ENCODE results near the gene ARPP21. TPM values are rescaled to one million over a fixed set of nuclear protein-coding genes. Genes with fewer than 3 reads are reported as not detected.

Gene ARPP21
- total RNA-seq, 1 experiment from 2014 or later, result not detected

GRCh38 chr3:35598804-35599203, 40.5 kb upstream of the ARPP21 start:
- Mint-ChIP-seq H3K27me3 (ENCODE audit: low read depth) (no peaks in the 10 kb centered on the region), H3K4me1 (peaks cover 23% of the 10 kb centered on the region), H3K36me3 (no peaks in the 10 kb centered on the region), H3K9me3 (no peaks in the 10 kb centered on the region), H3K27ac (no peak overlapping the region), H3K4me3 (no peak overlapping the region)
- ChIA-PET POLR2A (no interaction called here), CTCF (no interaction called here)
- no peak for DNase-seq (ENCODE audit: low spot score)
- no peak for ATAC-seq
- TF ChIP-seq PRDM15 (CRISPR knock-in tag; IDR thresholded peaks at IDR 0.05) (no peak), ZSCAN18 (CRISPR knock-in tag; IDR thresholded peaks at IDR 0.05) (no peak), NFYB (CRISPR knock-in tag; conservative IDR thresholded peaks at IDR 0.05; ENCODE audit: low read depth) (no peak), ZNF396 (CRISPR knock-in tag; IDR thresholded peaks at IDR 0.05; ENCODE audit: borderline replicate concordance) (no peak), STAT6 (CRISPR knock-in tag; conservative IDR thresholded peaks at IDR 0.05; ENCODE audit: low read depth) (no peak), NFE2L1 (CRISPR knock-in tag; IDR thresholded peaks at IDR 0.05) (no peak), ETV6 (CRISPR knock-in tag; IDR thresholded peaks at IDR 0.05) (no peak), GABPB1 (CRISPR knock-in tag; IDR thresholded peaks at IDR 0.05) (no peak), ZNF138 (CRISPR knock-in tag; conservative IDR thresholded peaks at IDR 0.05) (no peak), PREB (CRISPR knock-in tag; IDR thresholded peaks at IDR 0.05; ENCODE audit: borderline replicate concordance) (no peak), SP1 (CRISPR knock-in tag; conservative IDR thresholded peaks at IDR 0.05) (no peak), IRF2 (CRISPR knock-in tag; IDR thresholded peaks at IDR 0.05; ENCODE audit: borderline replicate concordance, low read depth) (no peak), FOXK1 (CRISPR knock-in tag; IDR thresholded peaks at IDR 0.05) (no peak), AFF4 (CRISPR knock-in tag; IDR thresholded peaks at IDR 0.05; ENCODE audit: borderline replicate concordance) (no peak), GTF2I (CRISPR knock-in tag; conservative IDR thresholded peaks at IDR 0.05) (no peak), KAT7 (CRISPR knock-in tag; IDR thresholded peaks at IDR 0.05; ENCODE audit: borderline replicate concordance) (no peak), RELA (CRISPR knock-in tag; IDR thresholded peaks at IDR 0.05; ENCODE audit: borderline replicate concordance) (no peak), AR (CRISPR knock-in tag; IDR thresholded peaks at IDR 0.05) (no peak), TEAD4 (CRISPR knock-in tag; IDR thresholded peaks at IDR 0.05) (no peak), CREB1 (CRISPR knock-in tag; IDR thresholded peaks at IDR 0.05) (no peak)

Measured in WTC11 (cell line).